Amniotic stem cell (primary cell): ENCODE data around the gene AGTPBP1.

ENCODE experiments used
- DNase-seq: peaks from one replicate; lab custom pipeline; 2025; lab: John Stamatoyannopoulos, UW

The AGTPBP1 gene

DNA sequence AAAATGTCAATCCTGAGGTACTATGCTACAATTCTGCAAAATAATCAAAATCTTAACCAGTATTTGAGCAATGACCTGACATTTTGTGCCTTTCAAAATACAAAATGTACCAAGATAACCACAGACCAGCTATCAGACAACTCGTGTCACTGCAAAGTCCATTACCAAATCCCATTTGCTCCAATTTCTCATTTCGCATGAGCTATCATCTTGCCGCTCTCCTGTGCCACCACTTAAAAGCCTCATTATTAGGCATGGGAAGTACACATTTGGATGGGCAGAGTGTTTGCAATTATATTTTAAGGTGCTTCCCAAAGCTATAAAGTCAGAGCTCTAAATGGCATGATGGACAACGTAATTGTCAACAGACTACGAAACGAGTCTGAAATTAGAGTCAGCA, 205.2 kb downstream of the AGTPBP1 start:
- DNase-seq = no peak

GRCh38 chr9:85536076-85536475, 205.7 kb downstream of the AGTPBP1 start:
- no peak for DNase-seq

GRCh38 chr9:85534340-85534739, 207.4 kb downstream of the AGTPBP1 start:
- no peak for DNase-seq

DNA sequence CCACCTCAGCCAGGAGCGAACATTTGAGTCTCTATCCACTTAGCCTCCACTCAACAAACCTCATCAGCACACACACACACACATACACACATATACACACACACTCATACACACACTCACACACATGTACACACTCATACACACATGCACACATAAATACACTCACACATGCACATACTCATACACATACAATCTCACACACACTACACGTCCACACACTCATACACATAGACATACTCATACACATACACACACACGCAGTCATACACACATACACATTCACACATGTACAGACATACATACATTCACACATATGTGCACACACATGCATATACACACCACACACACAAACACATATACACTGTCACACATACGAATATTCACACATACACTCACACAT, 208.2 kb downstream of the AGTPBP1 start:
- no peak for DNase-seq

GRCh38 chr9:85530721-85531120, 211.0 kb downstream of the AGTPBP1 start:
- no peak for DNase-seq

- DNase-seq = no peak
These were observed 213.1 kb downstream of the AGTPBP1 start for GRCh38 chr9:85528607-85529006.

DNA sequence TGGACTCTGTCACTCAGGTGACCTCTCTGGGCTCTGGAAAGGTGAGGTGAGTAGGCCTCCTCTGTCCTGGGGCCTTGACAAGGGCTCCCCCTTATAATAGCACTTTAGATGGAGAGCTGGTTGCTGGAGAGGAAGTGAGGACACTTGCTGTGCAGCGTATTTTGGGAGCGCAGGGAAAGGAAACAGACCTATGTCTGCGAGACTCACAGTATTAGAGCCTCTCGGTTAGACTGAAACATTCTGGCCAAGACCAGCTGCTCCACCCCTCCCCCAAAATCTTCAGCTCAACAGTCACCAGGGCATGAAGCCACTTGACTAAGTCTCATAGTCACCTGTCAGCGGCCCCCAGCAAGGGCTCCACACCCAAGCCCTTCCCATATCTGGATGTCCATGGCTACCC, 213.6 kb downstream of the AGTPBP1 start:
- no peak for DNase-seq

- no peak for DNase-seq
These were observed 214.3 kb downstream of the AGTPBP1 start for GRCh38 chr9:85527331-85528020.

GRCh38 chr9:85524531-85524930, 217.2 kb downstream of the AGTPBP1 start:
- no peak for DNase-seq

GRCh38 chr9:85523202-85523601, 218.6 kb downstream of the AGTPBP1 start:
- no peak for DNase-seq

DNA sequence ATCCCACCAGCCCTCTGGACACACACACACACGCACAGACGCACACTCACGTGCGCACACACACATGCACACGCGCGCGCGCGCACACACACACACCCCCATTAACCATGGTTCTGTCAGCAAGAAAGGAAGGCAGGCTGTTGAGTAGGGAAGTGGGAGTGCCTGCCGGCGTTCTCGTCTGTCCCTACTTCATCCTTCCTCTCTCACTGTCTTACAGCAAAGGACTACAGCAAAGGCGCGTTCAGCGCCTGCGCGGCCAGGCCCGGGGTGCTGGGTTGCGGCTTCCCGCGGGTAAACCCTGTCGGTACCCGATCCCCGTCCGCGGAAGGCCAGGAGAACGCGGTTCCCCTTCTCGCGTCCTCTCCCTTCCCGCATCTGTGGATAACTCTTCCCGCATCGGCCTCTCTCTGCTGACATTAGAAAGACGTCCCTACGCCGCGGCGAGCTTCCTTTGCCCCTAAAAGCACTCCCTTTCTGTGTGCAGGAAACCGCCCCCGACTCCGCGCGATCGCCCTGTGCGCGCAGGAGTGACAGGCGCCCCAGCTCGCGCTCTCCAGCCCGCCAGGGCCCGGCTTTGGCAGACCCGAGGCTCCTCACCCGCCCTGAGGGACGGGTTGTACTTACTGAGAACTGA, 219.2 kb downstream of the AGTPBP1 start:
- DNase-seq = no peak

GRCh38 chr9:85521371-85522197, 220.2 kb downstream of the AGTPBP1 start:
- no peak for DNase-seq

GRCh38 chr9:85516976-85517637, 224.6 kb downstream of the AGTPBP1 start:
- DNase-seq = no peak

DNA sequence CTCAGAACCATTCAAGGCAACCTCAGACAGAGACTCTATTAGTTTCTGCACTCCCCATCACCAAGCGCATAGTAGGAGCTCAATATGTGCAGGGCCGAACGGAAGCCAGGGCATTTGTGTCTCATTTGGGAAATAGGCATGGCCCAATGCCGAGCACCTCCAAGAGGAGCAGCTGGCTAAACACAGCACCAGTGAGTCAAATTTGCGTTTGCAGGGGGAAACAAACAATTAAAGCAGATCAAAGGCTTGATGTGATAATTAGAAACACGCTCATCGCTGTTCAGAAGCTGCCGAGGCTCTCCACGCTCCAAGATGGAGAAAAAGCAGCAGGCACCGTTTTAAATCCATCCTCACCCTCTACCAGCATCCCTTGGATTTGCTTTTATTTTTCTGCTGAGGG, 225.3 kb downstream of the AGTPBP1 start:
- DNase-seq = no peak

- DNase-seq = no peak
These were observed 226.7 kb downstream of the AGTPBP1 start for GRCh38 chr9:85515021-85515420.

GRCh38 chr9:85514256-85514655, 227.5 kb downstream of the AGTPBP1 start:
- no peak for DNase-seq

- no peak for DNase-seq
These were observed 230.0 kb downstream of the AGTPBP1 start for GRCh38 chr9:85511746-85512145.

DNA sequence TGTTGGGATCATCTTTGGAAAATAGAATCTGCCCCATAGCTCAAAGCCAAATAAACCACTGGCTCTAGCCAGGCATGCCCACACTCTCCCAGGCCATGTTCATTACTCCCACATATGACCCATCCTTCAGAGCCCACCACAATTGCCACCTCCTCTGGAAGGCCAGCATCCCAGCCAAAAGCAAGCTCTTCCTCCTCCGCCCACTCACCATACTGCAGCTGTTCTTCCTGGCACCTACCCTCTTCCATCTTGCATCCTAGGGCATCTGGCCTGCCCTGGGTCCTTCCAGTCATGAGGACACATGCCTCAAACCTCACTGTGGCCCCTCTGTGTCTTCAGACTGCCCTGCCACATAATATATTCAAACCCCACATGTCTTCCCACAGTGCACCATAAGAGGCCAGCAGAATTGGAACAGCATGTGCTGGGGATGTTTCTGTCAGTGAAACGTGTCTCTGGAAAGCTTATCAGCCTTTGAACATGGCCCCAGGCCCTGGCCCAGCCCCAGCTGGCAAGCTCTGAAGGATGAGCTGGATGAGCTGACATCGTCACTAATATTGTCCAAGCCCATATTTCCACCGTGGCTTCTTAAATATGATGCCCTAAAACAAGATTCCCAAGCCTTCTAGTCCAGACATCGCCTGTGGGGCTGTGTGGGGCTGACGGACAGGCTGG, 230.8 kb downstream of the AGTPBP1 start:
- no peak for DNase-seq

GRCh38 chr9:85508616-85509015, 233.1 kb downstream of the AGTPBP1 start:
- DNase-seq = no peak

DNA sequence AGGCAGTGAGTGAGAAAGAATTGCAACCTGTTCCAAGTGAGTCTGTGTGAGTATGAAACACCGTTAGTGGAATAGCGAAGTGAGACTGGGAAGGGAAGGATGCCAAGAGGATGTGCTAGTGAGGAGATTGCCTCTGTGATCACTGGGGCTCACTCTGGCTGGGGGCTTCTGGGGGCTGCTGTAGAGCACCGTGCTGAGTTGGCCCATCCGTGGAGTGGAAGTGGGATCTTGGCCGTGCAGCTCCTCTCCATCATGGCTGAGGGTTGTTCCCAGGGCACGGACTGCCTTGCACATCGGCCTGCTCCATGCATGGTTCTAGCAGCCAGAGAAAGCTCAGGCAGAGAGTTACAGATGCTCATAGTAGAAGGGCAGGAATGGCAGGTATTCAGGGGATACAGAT, 236.1 kb downstream of the AGTPBP1 start:
- DNase-seq = no peak

GRCh38 chr9:85502815-85503655, 238.7 kb downstream of the AGTPBP1 start:
- no peak for DNase-seq
